ENCODE data around the gene TRIM67.

- TF ChIP-seq POLR2A (IDR thresholded peaks at IDR 0.05), result no peak
- no peak for TF ChIP-seq CTCF (IDR thresholded peaks at IDR 0.05)
- no peak for TF ChIP-seq EP300 (IDR thresholded peaks at IDR 0.05)
Observed at GRCh38 chr1:231248778-231249177, 86.9 kb downstream of the TRIM67 start.
